ENCODE measurements around the gene SLC9A6. TPM values are rescaled to one million over a fixed set of nuclear protein-coding genes. Genes with fewer than 3 reads are reported as not detected.

The SLC9A6 gene
- total and polyA plus RNA-seq, 9 of the 15 experiments (the other 6 are each of a cell fraction or from before 2014, with no cell fraction given): 3.7 to 13.9 (median 9.9) TPM

DNA sequence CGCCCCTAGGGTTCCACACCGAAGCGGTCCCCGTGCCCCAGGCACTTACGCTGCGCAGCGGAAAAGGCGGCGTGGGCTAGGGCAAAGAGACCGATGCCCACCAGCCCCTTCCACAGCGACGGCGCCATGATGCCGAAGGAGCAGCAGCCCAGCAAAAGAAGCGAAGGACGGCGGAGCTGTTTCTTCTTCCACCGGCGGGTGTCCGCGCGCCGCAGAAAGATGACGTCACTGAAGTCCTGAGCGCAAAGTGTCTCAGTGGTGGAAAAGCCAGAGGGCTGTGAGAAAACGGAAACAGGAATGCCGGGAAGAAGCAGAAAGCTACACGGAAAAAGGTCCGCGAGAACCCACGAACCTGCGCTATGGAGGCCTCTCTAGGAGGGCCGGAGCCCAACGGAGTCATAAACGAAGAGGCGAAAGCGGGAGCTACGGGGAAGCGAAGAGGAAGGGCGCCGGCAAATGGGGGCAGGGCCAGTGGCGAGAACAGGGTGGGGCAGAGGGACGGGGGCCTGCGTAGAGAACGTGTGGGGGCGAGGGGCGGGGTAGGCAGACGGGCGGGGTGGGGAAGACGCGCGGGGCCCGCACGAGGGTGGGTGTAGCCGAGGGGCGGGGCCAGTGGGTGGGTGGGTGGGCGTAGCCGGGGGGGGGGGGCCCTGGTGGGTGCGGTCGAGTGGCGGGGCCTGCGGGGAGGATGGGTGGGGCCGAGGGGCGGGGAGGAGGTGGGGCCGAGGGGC lies 11.5 kb upstream of the SLC9A6 start, which contains the start of gene MMGT1 (continued):
- TF ChIP-seq, protein P1, sequence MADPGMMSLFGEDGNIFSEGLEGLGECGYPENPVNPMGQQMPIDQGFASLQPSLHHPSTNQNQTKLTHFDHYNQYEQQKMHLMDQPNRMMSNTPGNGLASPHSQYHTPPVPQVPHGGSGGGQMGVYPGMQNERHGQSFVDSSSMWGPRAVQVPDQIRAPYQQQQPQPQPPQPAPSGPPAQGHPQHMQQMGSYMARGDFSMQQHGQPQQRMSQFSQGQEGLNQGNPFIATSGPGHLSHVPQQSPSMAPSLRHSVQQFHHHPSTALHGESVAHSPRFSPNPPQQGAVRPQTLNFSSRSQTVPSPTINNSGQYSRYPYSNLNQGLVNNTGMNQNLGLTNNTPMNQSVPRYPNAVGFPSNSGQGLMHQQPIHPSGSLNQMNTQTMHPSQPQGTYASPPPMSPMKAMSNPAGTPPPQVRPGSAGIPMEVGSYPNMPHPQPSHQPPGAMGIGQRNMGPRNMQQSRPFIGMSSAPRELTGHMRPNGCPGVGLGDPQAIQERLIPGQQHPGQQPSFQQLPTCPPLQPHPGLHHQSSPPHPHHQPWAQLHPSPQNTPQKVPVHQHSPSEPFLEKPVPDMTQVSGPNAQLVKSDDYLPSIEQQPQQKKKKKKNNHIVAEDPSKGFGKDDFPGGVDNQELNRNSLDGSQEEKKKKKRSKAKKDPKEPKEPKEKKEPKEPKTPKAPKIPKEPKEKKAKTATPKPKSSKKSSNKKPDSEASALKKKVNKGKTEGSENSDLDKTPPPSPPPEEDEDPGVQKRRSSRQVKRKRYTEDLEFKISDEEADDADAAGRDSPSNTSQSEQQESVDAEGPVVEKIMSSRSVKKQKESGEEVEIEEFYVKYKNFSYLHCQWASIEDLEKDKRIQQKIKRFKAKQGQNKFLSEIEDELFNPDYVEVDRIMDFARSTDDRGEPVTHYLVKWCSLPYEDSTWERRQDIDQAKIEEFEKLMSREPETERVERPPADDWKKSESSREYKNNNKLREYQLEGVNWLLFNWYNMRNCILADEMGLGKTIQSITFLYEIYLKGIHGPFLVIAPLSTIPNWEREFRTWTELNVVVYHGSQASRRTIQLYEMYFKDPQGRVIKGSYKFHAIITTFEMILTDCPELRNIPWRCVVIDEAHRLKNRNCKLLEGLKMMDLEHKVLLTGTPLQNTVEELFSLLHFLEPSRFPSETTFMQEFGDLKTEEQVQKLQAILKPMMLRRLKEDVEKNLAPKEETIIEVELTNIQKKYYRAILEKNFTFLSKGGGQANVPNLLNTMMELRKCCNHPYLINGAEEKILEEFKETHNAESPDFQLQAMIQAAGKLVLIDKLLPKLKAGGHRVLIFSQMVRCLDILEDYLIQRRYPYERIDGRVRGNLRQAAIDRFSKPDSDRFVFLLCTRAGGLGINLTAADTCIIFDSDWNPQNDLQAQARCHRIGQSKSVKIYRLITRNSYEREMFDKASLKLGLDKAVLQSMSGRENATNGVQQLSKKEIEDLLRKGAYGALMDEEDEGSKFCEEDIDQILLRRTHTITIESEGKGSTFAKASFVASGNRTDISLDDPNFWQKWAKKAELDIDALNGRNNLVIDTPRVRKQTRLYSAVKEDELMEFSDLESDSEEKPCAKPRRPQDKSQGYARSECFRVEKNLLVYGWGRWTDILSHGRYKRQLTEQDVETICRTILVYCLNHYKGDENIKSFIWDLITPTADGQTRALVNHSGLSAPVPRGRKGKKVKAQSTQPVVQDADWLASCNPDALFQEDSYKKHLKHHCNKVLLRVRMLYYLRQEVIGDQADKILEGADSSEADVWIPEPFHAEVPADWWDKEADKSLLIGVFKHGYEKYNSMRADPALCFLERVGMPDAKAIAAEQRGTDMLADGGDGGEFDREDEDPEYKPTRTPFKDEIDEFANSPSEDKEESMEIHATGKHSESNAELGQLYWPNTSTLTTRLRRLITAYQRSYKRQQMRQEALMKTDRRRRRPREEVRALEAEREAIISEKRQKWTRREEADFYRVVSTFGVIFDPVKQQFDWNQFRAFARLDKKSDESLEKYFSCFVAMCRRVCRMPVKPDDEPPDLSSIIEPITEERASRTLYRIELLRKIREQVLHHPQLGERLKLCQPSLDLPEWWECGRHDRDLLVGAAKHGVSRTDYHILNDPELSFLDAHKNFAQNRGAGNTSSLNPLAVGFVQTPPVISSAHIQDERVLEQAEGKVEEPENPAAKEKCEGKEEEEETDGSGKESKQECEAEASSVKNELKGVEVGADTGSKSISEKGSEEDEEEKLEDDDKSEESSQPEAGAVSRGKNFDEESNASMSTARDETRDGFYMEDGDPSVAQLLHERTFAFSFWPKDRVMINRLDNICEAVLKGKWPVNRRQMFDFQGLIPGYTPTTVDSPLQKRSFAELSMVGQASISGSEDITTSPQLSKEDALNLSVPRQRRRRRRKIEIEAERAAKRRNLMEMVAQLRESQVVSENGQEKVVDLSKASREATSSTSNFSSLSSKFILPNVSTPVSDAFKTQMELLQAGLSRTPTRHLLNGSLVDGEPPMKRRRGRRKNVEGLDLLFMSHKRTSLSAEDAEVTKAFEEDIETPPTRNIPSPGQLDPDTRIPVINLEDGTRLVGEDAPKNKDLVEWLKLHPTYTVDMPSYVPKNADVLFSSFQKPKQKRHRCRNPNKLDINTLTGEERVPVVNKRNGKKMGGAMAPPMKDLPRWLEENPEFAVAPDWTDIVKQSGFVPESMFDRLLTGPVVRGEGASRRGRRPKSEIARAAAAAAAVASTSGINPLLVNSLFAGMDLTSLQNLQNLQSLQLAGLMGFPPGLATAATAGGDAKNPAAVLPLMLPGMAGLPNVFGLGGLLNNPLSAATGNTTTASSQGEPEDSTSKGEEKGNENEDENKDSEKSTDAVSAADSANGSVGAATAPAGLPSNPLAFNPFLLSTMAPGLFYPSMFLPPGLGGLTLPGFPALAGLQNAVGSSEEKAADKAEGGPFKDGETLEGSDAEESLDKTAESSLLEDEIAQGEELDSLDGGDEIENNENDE (IDR thresholded peaks at IDR 0.05; ENCODE audit: low read depth, low read length): no peak
- no peak for TF ChIP-seq ZNF77 (CRISPR knock-in tag; IDR thresholded peaks at IDR 0.05)
- TF ChIP-seq, protein P2, sequence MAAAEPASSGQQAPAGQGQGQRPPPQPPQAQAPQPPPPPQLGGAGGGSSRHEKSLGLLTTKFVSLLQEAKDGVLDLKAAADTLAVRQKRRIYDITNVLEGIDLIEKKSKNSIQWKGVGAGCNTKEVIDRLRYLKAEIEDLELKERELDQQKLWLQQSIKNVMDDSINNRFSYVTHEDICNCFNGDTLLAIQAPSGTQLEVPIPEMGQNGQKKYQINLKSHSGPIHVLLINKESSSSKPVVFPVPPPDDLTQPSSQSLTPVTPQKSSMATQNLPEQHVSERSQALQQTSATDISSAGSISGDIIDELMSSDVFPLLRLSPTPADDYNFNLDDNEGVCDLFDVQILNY (CRISPR knock-in tag; IDR thresholded peaks at IDR 0.05): no peak
- TF ChIP-seq SAP30 (IDR thresholded peaks at IDR 0.05; ENCODE audit: borderline replicate concordance, insufficient read depth, low read depth, low read length, poor library complexity, severe bottlenecking): peak; percentile 74
- TF ChIP-seq NEUROD1 (IDR thresholded peaks at IDR 0.05; ENCODE audit: borderline replicate concordance, low read depth, low read length, partially characterized antibody): no peak
- TF ChIP-seq IFI16 (CRISPR knock-in tag; IDR thresholded peaks at IDR 0.05): no peak
- TF ChIP-seq TEAD2 (tag; IDR thresholded peaks at IDR 0.05): no peak
- TF ChIP-seq, protein P3, sequence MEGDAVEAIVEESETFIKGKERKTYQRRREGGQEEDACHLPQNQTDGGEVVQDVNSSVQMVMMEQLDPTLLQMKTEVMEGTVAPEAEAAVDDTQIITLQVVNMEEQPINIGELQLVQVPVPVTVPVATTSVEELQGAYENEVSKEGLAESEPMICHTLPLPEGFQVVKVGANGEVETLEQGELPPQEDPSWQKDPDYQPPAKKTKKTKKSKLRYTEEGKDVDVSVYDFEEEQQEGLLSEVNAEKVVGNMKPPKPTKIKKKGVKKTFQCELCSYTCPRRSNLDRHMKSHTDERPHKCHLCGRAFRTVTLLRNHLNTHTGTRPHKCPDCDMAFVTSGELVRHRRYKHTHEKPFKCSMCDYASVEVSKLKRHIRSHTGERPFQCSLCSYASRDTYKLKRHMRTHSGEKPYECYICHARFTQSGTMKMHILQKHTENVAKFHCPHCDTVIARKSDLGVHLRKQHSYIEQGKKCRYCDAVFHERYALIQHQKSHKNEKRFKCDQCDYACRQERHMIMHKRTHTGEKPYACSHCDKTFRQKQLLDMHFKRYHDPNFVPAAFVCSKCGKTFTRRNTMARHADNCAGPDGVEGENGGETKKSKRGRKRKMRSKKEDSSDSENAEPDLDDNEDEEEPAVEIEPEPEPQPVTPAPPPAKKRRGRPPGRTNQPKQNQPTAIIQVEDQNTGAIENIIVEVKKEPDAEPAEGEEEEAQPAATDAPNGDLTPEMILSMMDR (IDR thresholded peaks at IDR 0.05 in 2 of 3, conservative IDR thresholded peaks at IDR 0.05 in 1 of 3; ENCODE audit: insufficient read depth in 2 of 3, low read depth in 1 of 3, low read length in 3 of 3): peak in 1 of 3 experiments; percentile 9; a peak in 1 of 6 replicates
- 0 out of 2 replicates have a peak, but pooled peaks have one; percentile 21 for TF ChIP-seq KLF6 (CRISPR knock-in tag; IDR thresholded peaks at IDR 0.05; ENCODE audit: borderline replicate concordance)
- TF ChIP-seq BRD4 (IDR thresholded peaks at IDR 0.05): no peak
- no peak for TF ChIP-seq ZNF263 (CRISPR knock-in tag; IDR thresholded peaks at IDR 0.05; ENCODE audit: borderline replicate concordance)

Data from K562 (cell line).